Osteoblast (primary cell): ENCODE data around the gene ERC1. TPM values are rescaled to one million over a fixed set of nuclear protein-coding genes. Genes with fewer than 3 reads are reported as not detected.

Experiments
- DNase-seq: peaks from one replicate; pipeline ENCODE4 v3.0.0; 2011; ENCODE audit warnings: low spot score, mixed read lengths; ENCODE audit not compliant: insufficient read length; ENCODE audit errors: missing footprints
- H2AFZ ChIP-seq: 2 replicates; pipeline ENCODE4 v1.6.0; 2011; ENCODE audit warnings: mild to moderate bottlenecking, low read length
- H3K27ac ChIP-seq: 2 replicates; pipeline ENCODE4 v1.5.1; 2011; ENCODE audit warnings: mild to moderate bottlenecking, low read depth, low read length, moderate library complexity
- H3K27me3 ChIP-seq: 2 replicates; pipeline ENCODE4 v1.6.0; 2012; ENCODE audit warnings: mild to moderate bottlenecking, control low read depth, inconsistent platforms, low read length, moderate library complexity; ENCODE audit not compliant: insufficient read depth
- H3K36me3 ChIP-seq: 2 replicates; pipeline ENCODE4 v1.5.1; 2011; ENCODE audit warnings: mild to moderate bottlenecking, low read length, control low read depth, moderate library complexity; ENCODE audit not compliant: insufficient read depth
- H3K4me1 ChIP-seq: 2 replicates; pipeline ENCODE4 v1.5.1; 2011; ENCODE audit warnings: mild to moderate bottlenecking, low read length, control low read depth, moderate library complexity; ENCODE audit not compliant: insufficient read depth
- H3K4me2 ChIP-seq: 2 replicates; pipeline ENCODE4 v1.6.0; 2011; ENCODE audit warnings: mild to moderate bottlenecking, low read length; ENCODE audit not compliant: insufficient read depth
- H3K4me3 ChIP-seq: fragments of 200-600 bp; sonication (generic); 3 replicates; pipeline ENCODE4 v1.5.1; 2012; ENCODE audit warnings: mild to moderate bottlenecking, low read length, inconsistent platforms; ENCODE audit not compliant: insufficient read depth
- H3K79me2 ChIP-seq: 2 replicates; pipeline ENCODE4 v1.6.0; 2012; ENCODE audit warnings: mild to moderate bottlenecking, low read length, control low read depth, inconsistent platforms; ENCODE audit not compliant: insufficient read depth
- H3K9me3 ChIP-seq: 2 replicates; pipeline ENCODE4 v1.5.1; 2011; ENCODE audit warnings: low read depth, low read length, control low read depth
- H4K20me1 ChIP-seq: 2 replicates; pipeline ENCODE4 v1.6.0; 2012; ENCODE audit warnings: mild to moderate bottlenecking, low read length, control low read depth; ENCODE audit not compliant: insufficient read depth
- CTCF ChIP-seq: IDR thresholded peaks from 2 replicates; pipeline ENCODE4 v1.5.1; 2011; ENCODE audit warnings: mild to moderate bottlenecking, low read depth, low read length, moderate library complexity; ENCODE audit errors: extremely low read depth
- total RNA-seq: library from RNA; depleted of rRNA; stranded (reverse); fragments of >200 nt; gene quantifications from 2 replicates; pipeline ENCODE4 v1.2.3, GENCODE V29; 2012

Gene ERC1
- total RNA-seq, 1 donor, result 36.2 TPM

GRCh38 chr12:1280059-1280458 is 289.0 kb downstream of the ERC1 start:
- no peaks in the 10 kb centered on the region for H4K20me1 ChIP-seq
- DNase-seq, result no peak
- H3K9me3 ChIP-seq, result no peaks in the 10 kb centered on the region
- no peak for TF ChIP-seq CTCF
- no peak overlapping the region for H3K27ac ChIP-seq
- no peaks in the 10 kb centered on the region for H3K79me2 ChIP-seq
- H3K4me1 ChIP-seq, result peaks cover 13% of the 10 kb centered on the region
- H3K4me2 ChIP-seq, result no peak overlapping the region
- H3K4me3 ChIP-seq, result no peak overlapping the region
- H3K36me3 ChIP-seq, result no peaks in the 10 kb centered on the region
- H2AFZ ChIP-seq, result no peak overlapping the region
- no peaks in the 10 kb centered on the region for H3K27me3 ChIP-seq

GRCh38 chr12:1281683-1282366 is 290.8 kb downstream of the ERC1 start:
- Histone ChIP-seq H3K27me3 (no peaks in the 10 kb centered on the region), H2AFZ (no peak overlapping the region), H4K20me1 (no peaks in the 10 kb centered on the region), H3K4me1 (peaks cover 13% of the 10 kb centered on the region), H3K9me3 (no peaks in the 10 kb centered on the region), H3K4me3 (no peak overlapping the region), H3K79me2 (no peaks in the 10 kb centered on the region), H3K4me2 (peak overlapping the region; percentile 49), H3K27ac (peak overlapping the region; percentile 69), H3K36me3 (no peaks in the 10 kb centered on the region)
- peak; percentile 10 for DNase-seq
- TF ChIP-seq CTCF, result no peak

- no peak overlapping the region for H3K4me3 ChIP-seq
- no peaks in the 10 kb centered on the region for H3K27me3 ChIP-seq
- H3K4me1 ChIP-seq, result peaks cover 13% of the 10 kb centered on the region
- no peaks in the 10 kb centered on the region for H3K9me3 ChIP-seq
- no peak for TF ChIP-seq CTCF
- no peak overlapping the region for H3K4me2 ChIP-seq
- no peaks in the 10 kb centered on the region for H3K36me3 ChIP-seq
- H2AFZ ChIP-seq, result no peak overlapping the region
- no peaks in the 10 kb centered on the region for H4K20me1 ChIP-seq
- DNase-seq, result no peak
- H3K27ac ChIP-seq, result no peak overlapping the region
- no peaks in the 10 kb centered on the region for H3K79me2 ChIP-seq
Measured at GRCh38 chr12:1282670-1283315, 291.8 kb downstream of the ERC1 start.

- TF ChIP-seq CTCF, result no peak
- no peaks in the 10 kb centered on the region for H3K79me2 ChIP-seq
- H4K20me1 ChIP-seq, result no peaks in the 10 kb centered on the region
- H3K9me3 ChIP-seq, result no peaks in the 10 kb centered on the region
- H3K4me1 ChIP-seq, result peaks cover 13% of the 10 kb centered on the region
- no peaks in the 10 kb centered on the region for H3K27me3 ChIP-seq
- no peak for DNase-seq
- H3K27ac ChIP-seq, result no peak overlapping the region
- H3K36me3 ChIP-seq, result no peaks in the 10 kb centered on the region
- no peak overlapping the region for H2AFZ ChIP-seq
- H3K4me2 ChIP-seq, result no peak overlapping the region
- H3K4me3 ChIP-seq, result no peak overlapping the region
Measured at GRCh38 chr12:1283316-1283715, 292.3 kb downstream of the ERC1 start.
